ENCODE measurements around the gene GTF2H4. TPM values are rescaled to one million over a fixed set of nuclear protein-coding genes. Genes with fewer than 3 reads are reported as not detected.

GTF2H4 gene
- total RNA-seq, 2 experiments from 2014 or later, result 30.5 to 48.7 TPM

- 0 out of 2 replicates have a peak, but pooled peaks cover 3% of the 10 kb centered on the region for H3K36me3 ChIP-seq (ENCODE audit: insufficient read depth, low read length)
- H3K4me1 ChIP-seq (ENCODE audit: insufficient read depth, low read length, poor library complexity, severe bottlenecking), result peaks cover 53% of the 10 kb centered on the region
- H3K4me2 ChIP-seq (ENCODE audit: low read length), result peak overlapping the region; percentile 75
- H4K20me1 ChIP-seq (ENCODE audit: insufficient read depth, low read length), result no peaks in the 10 kb centered on the region
- H3K9me3 ChIP-seq (ENCODE audit: low read length), result no peaks in the 10 kb centered on the region
- no peak for DNase-seq (ENCODE audit: low spot score)
- H3K9me2 ChIP-seq (ENCODE audit: insufficient read depth, low read length), result no peaks in the 10 kb centered on the region
- ChIA-PET CTCF (ENCODE audit: unreplicated experiment) (interaction anchor here (0.9 kb wide), 1 partner anchor 11 kb away, joined by 3 read pairs; no protein-coding TSS in a partner anchor), POLR2A (interaction anchor here (0.6 kb wide), 1 partner anchor 37 kb away, joined by 3 read pairs; no protein-coding TSS in a partner anchor)
- peak overlapping the region; percentile 68 for H3K4me3 ChIP-seq (ENCODE audit: low read depth, low read length, poor library complexity, severe bottlenecking)
- no peaks in the 10 kb centered on the region for H3K79me2 ChIP-seq (ENCODE audit: insufficient read depth, low read depth, low read length)
- no peak for TF ChIP-seq EZH2phosphoT487 (IDR thresholded peaks at IDR 0.05; ENCODE audit: borderline replicate concordance, low read depth, low read length)
- TF ChIP-seq CTCF (conservative IDR thresholded peaks at IDR 0.05; ENCODE audit: low read length), result no peak
- intact Hi-C loops (cut with micrococcal nuclease; ENCODE audit: unreplicated experiment), result loop anchor here (2.0 to 10.0 kb wide), 2 partner anchors 29 to 211 kb away; partner anchors contain the start of genes DHX16 and VARS2
- no peak overlapping the region for H3K27ac ChIP-seq (ENCODE audit: low read depth, low read length, poor library complexity, severe bottlenecking)
- H2AFZ ChIP-seq (ENCODE audit: low read length), result no peak overlapping the region
- BruUV-seq (replicated peaks), result no TSS peak
Observed at GRCh38 chr6:30885481-30885998, 22.5 kb upstream of the GTF2H4 start.

- Histone ChIP-seq H3K36me3 (ENCODE audit: insufficient read depth, low read length) (0 out of 2 replicates have a peak, but pooled peaks cover 3% of the 10 kb centered on the region), H2AFZ (ENCODE audit: low read length) (no peak overlapping the region), H3K4me3 (ENCODE audit: low read depth, low read length, poor library complexity, severe bottlenecking) (peak overlapping the region; percentile 68), H3K9me2 (ENCODE audit: insufficient read depth, low read length) (no peaks in the 10 kb centered on the region), H3K4me2 (ENCODE audit: low read length) (peak overlapping the region; percentile 75), H3K9me3 (ENCODE audit: low read length) (no peaks in the 10 kb centered on the region), H3K27ac (ENCODE audit: low read depth, low read length, poor library complexity, severe bottlenecking) (no peak overlapping the region), H3K79me2 (ENCODE audit: insufficient read depth, low read depth, low read length) (no peaks in the 10 kb centered on the region), H3K4me1 (ENCODE audit: insufficient read depth, low read length, poor library complexity, severe bottlenecking) (peaks cover 53% of the 10 kb centered on the region), H4K20me1 (ENCODE audit: insufficient read depth, low read length) (no peaks in the 10 kb centered on the region)
- no peak for DNase-seq (ENCODE audit: low spot score)
- ChIA-PET POLR2A (no interaction called here), CTCF (ENCODE audit: unreplicated experiment) (interaction anchor here (0.9 kb wide), 1 partner anchor 10 kb away, joined by 3 read pairs; no protein-coding TSS in a partner anchor)
- BruUV-seq (replicated peaks), result no TSS peak
- TF ChIP-seq EZH2phosphoT487 (IDR thresholded peaks at IDR 0.05; ENCODE audit: borderline replicate concordance, low read depth, low read length) (no peak), CTCF (conservative IDR thresholded peaks at IDR 0.05; ENCODE audit: low read length) (no peak)
- intact Hi-C loops (cut with micrococcal nuclease; ENCODE audit: unreplicated experiment), result loop anchor here (2.0 to 10.0 kb wide), 2 partner anchors 29 to 211 kb away; partner anchors contain the start of genes DHX16 and VARS2
Observed at GRCh38 chr6:30885999-30886896, 21.8 kb upstream of the GTF2H4 start.
